CD4-positive, CD25-positive, alpha-beta regulatory T cell (primary cell): ENCODE results near the gene ACYP2. TPM values are rescaled to one million over a fixed set of nuclear protein-coding genes. Genes with fewer than 3 reads are reported as not detected.
A peak's percentile ranks its signal among the peaks of the same experiment; 100 is the strongest.
"Not testable (repeated sequence)": the region's sequence is repeated elsewhere in the genome, so short reads cannot be mapped to it uniquely, and the experiment has no call there.

Source experiments
- ATAC-seq, 2 donors: fragments of 150-1000 bp; cut with Tn5 transposase; one replicate each; pipeline ENCODE4 v1.10.0; 2021; ENCODE audit warnings: low read depth in 2 of 2, moderate number of reproducible peaks in 2 of 2, moderate library complexity in 1 of 2
- DNase-seq, 3 donors: peaks; one replicate each; pipeline versions ENCODE4 v3.0.0 to v3.0.0-alpha.2; 2012 to 2022; ENCODE audit warnings: mixed read lengths in 1 of 3
- H3K27ac ChIP-seq: one replicate; pipeline ENCODE4 v1.7.0; 2013; ENCODE audit warnings: mild to moderate bottlenecking, low read length; ENCODE audit not compliant: insufficient read depth, poor library complexity, severe bottlenecking
- H3K27me3 ChIP-seq: one replicate; pipeline ENCODE4 v1.7.0; 2013; ENCODE audit warnings: low read length; ENCODE audit not compliant: control insufficient read depth, insufficient read depth
- H3K36me3 ChIP-seq: one replicate; pipeline ENCODE4 v1.7.0; 2013; ENCODE audit warnings: mild to moderate bottlenecking, low read length, moderate library complexity; ENCODE audit not compliant: control insufficient read depth, insufficient read depth
- H3K4me1 ChIP-seq: 2 replicates; pipeline ENCODE4 v1.7.0; 2013; ENCODE audit warnings: mild to moderate bottlenecking, low read length; ENCODE audit not compliant: insufficient read depth, control insufficient read depth, poor library complexity, severe bottlenecking
- H3K4me3 ChIP-seq: one replicate; pipeline ENCODE4 v1.7.0; 2013; ENCODE audit warnings: low read depth, mild to moderate bottlenecking, low read length, moderate library complexity
- H3K9me3 ChIP-seq, 2 experiments: 1 replicate in 1 of 2; 2 replicates in 1 of 2; pipeline ENCODE4 v1.7.0; 2013; ENCODE audit warnings: low read length in 2 of 2, mild to moderate bottlenecking in 1 of 2, moderate library complexity in 1 of 2; ENCODE audit not compliant: control insufficient read depth in 2 of 2
- H3K27ac Mint-ChIP-seq, 3 donors: one replicate each; pipeline ENCODE4 v1.8.0; 2020 to 2022; ENCODE audit warnings: mild to moderate bottlenecking in 3 of 3, mixed read lengths in 3 of 3, moderate library complexity in 2 of 3
- H3K27me3 Mint-ChIP-seq: one replicate; pipeline ENCODE4 v1.8.0; 2022; ENCODE audit warnings: mild to moderate bottlenecking, mixed read lengths
- H3K36me3 Mint-ChIP-seq: one replicate; pipeline ENCODE4 v1.8.0; 2020; ENCODE audit warnings: mixed read lengths
- H3K4me1 Mint-ChIP-seq, 4 donors: one replicate each; pipeline ENCODE4 v1.8.0; 2020 to 2022; ENCODE audit warnings: mixed read lengths in 4 of 4, mild to moderate bottlenecking in 1 of 4
- H3K4me3 Mint-ChIP-seq, 4 donors: one replicate each; pipeline ENCODE4 v1.8.0; 2020 to 2022; ENCODE audit warnings: mild to moderate bottlenecking in 4 of 4, mixed read lengths in 4 of 4, moderate library complexity in 3 of 4
- H3K9me3 Mint-ChIP-seq, 7 donors: one replicate each; pipeline ENCODE4 v1.8.0; 2020 to 2022; ENCODE audit warnings: mixed read lengths in 7 of 7, mild to moderate bottlenecking in 3 of 7, moderate library complexity in 2 of 7
- polyA plus RNA-seq, 4 donors: library from polyadenylated mRNA; unstranded; fragments of 300-500 nt; fragmentation: Illumina TruSeq; gene quantifications; one replicate each; pipeline ENCODE4 v1.2.3, GENCODE V29; 2021
- total RNA-seq: library from RNA; stranded (reverse); gene quantifications from one replicate; pipeline ENCODE4 v1.2.3, GENCODE V29; 2022

ACYP2 gene
- total and polyA plus RNA-seq, 5 donors from 2014 or later = 10.6 to 17.3 (median 13.3) TPM

GRCh38 chr2:54258166-54258565 is 142.8 kb downstream of the ACYP2 start:
- Mint-ChIP-seq H3K9me3 (peaks cover 0 to 6% (median 2%) of the 10 kb centered on the region in 7 donors), H3K4me1 (no peaks in the 10 kb centered on the region), H3K27me3 (no peaks in the 10 kb centered on the region), H3K27ac (no peak overlapping the region), H3K36me3 (peaks cover 15% of the 10 kb centered on the region), H3K4me3 (no peak overlapping the region)
- Histone ChIP-seq H3K9me3 (no peaks in the 10 kb centered on the region), H3K4me1 (no peaks in the 10 kb centered on the region), H3K4me3 (no peak overlapping the region), H3K27me3 (no peaks in the 10 kb centered on the region), H3K36me3 (no peaks in the 10 kb centered on the region), H3K27ac (no peak overlapping the region)
- ATAC-seq = no peak
- DNase-seq = no peak

GRCh38 chr2:54259413-54260240 is 144.2 kb downstream of the ACYP2 start:
- H3K36me3 ChIP-seq = peaks cover 3% of the 10 kb centered on the region
- ATAC-seq (no peak), DNase-seq (peak in 1 of 3 donors; percentile 7)
- Mint-ChIP-seq H3K27ac (no peak overlapping the region), H3K36me3 (peaks cover 8% of the 10 kb centered on the region), H3K4me1 (no peaks in the 10 kb centered on the region), H3K9me3 (peaks cover 0 to 6% (median 0%) of the 10 kb centered on the region in 7 donors), H3K27me3 (no peaks in the 10 kb centered on the region), H3K4me3 (no peak overlapping the region)
- no peak overlapping the region for H3K4me3 ChIP-seq
- no peaks in the 10 kb centered on the region for H3K27me3 ChIP-seq
- H3K27ac ChIP-seq = no peak overlapping the region
- H3K4me1 ChIP-seq = no peaks in the 10 kb centered on the region
- H3K9me3 ChIP-seq = no peaks in the 10 kb centered on the region

GRCh38 chr2:54260241-54260595 is 144.8 kb downstream of the ACYP2 start:
- Histone ChIP-seq H3K27ac (no peak overlapping the region), H3K36me3 (peaks cover 3% of the 10 kb centered on the region), H3K4me1 (no peaks in the 10 kb centered on the region), H3K9me3 (no peaks in the 10 kb centered on the region), H3K4me3 (no peak overlapping the region), H3K27me3 (no peaks in the 10 kb centered on the region)
- H3K27me3 Mint-ChIP-seq = no peaks in the 10 kb centered on the region
- H3K4me1 Mint-ChIP-seq = no peaks in the 10 kb centered on the region
- no peak overlapping the region for H3K4me3 Mint-ChIP-seq
- H3K36me3 Mint-ChIP-seq = peaks cover 12% of the 10 kb centered on the region
- H3K9me3 Mint-ChIP-seq = peaks cover 0 to 7% (median 0%) of the 10 kb centered on the region in 7 donors
- ATAC-seq = no peak
- DNase-seq = no peak
- no peak overlapping the region for H3K27ac Mint-ChIP-seq

GRCh38 chr2:54261537-54261936 is 146.1 kb downstream of the ACYP2 start:
- no peaks in the 10 kb centered on the region for H3K4me1 Mint-ChIP-seq
- DNase-seq = no peak
- ATAC-seq = no peak
- Histone ChIP-seq H3K36me3 (peaks cover 3% of the 10 kb centered on the region), H3K4me1 (no peaks in the 10 kb centered on the region), H3K27ac (no peak overlapping the region), H3K27me3 (no peaks in the 10 kb centered on the region), H3K9me3 (no peaks in the 10 kb centered on the region), H3K4me3 (no peak overlapping the region)
- no peak overlapping the region for H3K4me3 Mint-ChIP-seq
- H3K36me3 Mint-ChIP-seq = peaks cover 15% of the 10 kb centered on the region
- H3K27me3 Mint-ChIP-seq = no peaks in the 10 kb centered on the region
- peaks cover 0 to 6% (median 0%) of the 10 kb centered on the region in 7 donors for H3K9me3 Mint-ChIP-seq
- no peak overlapping the region for H3K27ac Mint-ChIP-seq

- Mint-ChIP-seq H3K27ac (no peak overlapping the region), H3K9me3 (peaks cover 0 to 6% (median 0%) of the 10 kb centered on the region in 7 donors), H3K4me3 (no peak overlapping the region), H3K27me3 (no peaks in the 10 kb centered on the region), H3K4me1 (no peaks in the 10 kb centered on the region), H3K36me3 (peaks cover 15% of the 10 kb centered on the region)
- ATAC-seq (no peak), DNase-seq (no peak)
- Histone ChIP-seq H3K36me3 (peaks cover 3% of the 10 kb centered on the region), H3K27ac (no peak overlapping the region), H3K9me3 (no peaks in the 10 kb centered on the region), H3K27me3 (no peaks in the 10 kb centered on the region), H3K4me1 (no peaks in the 10 kb centered on the region), H3K4me3 (no peak overlapping the region)
Measured at GRCh38 chr2:54262015-54262765, 146.8 kb downstream of the ACYP2 start.

GRCh38 chr2:54265081-54265480 is 149.7 kb downstream of the ACYP2 start:
- not testable (repeated sequence) for H3K27ac ChIP-seq, DNase-seq, H3K27ac Mint-ChIP-seq, H3K27me3 ChIP-seq, H3K9me3 ChIP-seq, H3K4me1 ChIP-seq, H3K4me3 ChIP-seq, H3K36me3 ChIP-seq, H3K4me3 Mint-ChIP-seq, H3K4me1 Mint-ChIP-seq, ATAC-seq, H3K9me3 Mint-ChIP-seq, H3K27me3 Mint-ChIP-seq
- H3K36me3 Mint-ChIP-seq = peaks cover 15% of the 10 kb centered on the region

GRCh38 chr2:54267577-54267976 is 152.2 kb downstream of the ACYP2 start:
- Mint-ChIP-seq H3K4me1 (peaks cover 0 to 8% (median 2%) of the 10 kb centered on the region in 4 donors), H3K9me3 (peaks cover 0 to 6% (median 3%) of the 10 kb centered on the region in 7 donors), H3K27me3 (no peaks in the 10 kb centered on the region), H3K36me3 (peaks cover 17% of the 10 kb centered on the region), H3K27ac (no peak overlapping the region), H3K4me3 (no peak overlapping the region)
- ATAC-seq (no peak), DNase-seq (no peak)
- no peaks in the 10 kb centered on the region for H3K4me1 ChIP-seq
- no peak overlapping the region for H3K27ac ChIP-seq
- no peak overlapping the region for H3K4me3 ChIP-seq
- peaks cover 3% of the 10 kb centered on the region for H3K36me3 ChIP-seq
- H3K27me3 ChIP-seq = no peaks in the 10 kb centered on the region
- no peaks in the 10 kb centered on the region for H3K9me3 ChIP-seq
